Mesendoderm (in vitro differentiated cells): ENCODE results near the gene KAT14.

Experiments
- DNase-seq: peaks from one replicate; pipeline ENCODE4 v3.0.0; 2013
- H2AK5ac ChIP-seq: 2 replicates; pipeline ENCODE4 v1.6.1; 2013; ENCODE audit warnings: low read length, inconsistent platforms
- H2BK120ac ChIP-seq: 2 replicates; pipeline ENCODE4 v1.6.1; 2013; ENCODE audit warnings: low read depth, mild to moderate bottlenecking, low read length, moderate library complexity, mixed read lengths
- H2BK15ac ChIP-seq: replicated peaks from 2 replicates; pipeline ENCODE4 v1.6.1; 2013; ENCODE audit warnings: low read depth, mild to moderate bottlenecking, moderate library complexity
- H2BK5ac ChIP-seq: 2 replicates; pipeline ENCODE4 v1.6.1; 2013; ENCODE audit warnings: low read length, inconsistent platforms
- H3K18ac ChIP-seq: 2 replicates; pipeline ENCODE4 v1.6.1; 2013; ENCODE audit warnings: mild to moderate bottlenecking, low read length, mixed read lengths
- H3K23ac ChIP-seq: one replicate; pipeline ENCODE4 v1.6.1; 2013; ENCODE audit warnings: low read length
- H3K27ac ChIP-seq: 2 replicates; pipeline ENCODE4 v1.5.1; 2013; ENCODE audit warnings: low read depth, mild to moderate bottlenecking, inconsistent platforms, low read length, moderate library complexity
- H3K27me3 ChIP-seq: 2 replicates; pipeline ENCODE4 v1.6.1; 2013; ENCODE audit warnings: low read length, control low read depth, mild to moderate bottlenecking, inconsistent platforms; ENCODE audit not compliant: insufficient read depth, poor library complexity
- H3K36me3 ChIP-seq: 2 replicates; pipeline ENCODE4 v1.6.1; 2013; ENCODE audit warnings: low read length, inconsistent platforms; ENCODE audit not compliant: control insufficient read depth, insufficient read depth
- H3K4ac ChIP-seq: one replicate; pipeline ENCODE4 v1.6.1; 2013; ENCODE audit warnings: low read depth, mild to moderate bottlenecking, low read length, moderate library complexity
- H3K4me1 ChIP-seq: 2 replicates; pipeline ENCODE4 v1.6.1; 2013; ENCODE audit warnings: low read depth, low read length, inconsistent platforms; ENCODE audit not compliant: control insufficient read depth
- H3K4me2 ChIP-seq: 2 replicates; pipeline ENCODE4 v1.6.1; 2013; ENCODE audit warnings: low read length
- H3K4me3 ChIP-seq: 2 replicates; pipeline ENCODE4 v1.5.1; 2013; ENCODE audit warnings: mild to moderate bottlenecking, low read length
- H3K56ac ChIP-seq: one replicate; pipeline ENCODE4 v1.6.1; 2013; ENCODE audit warnings: low read length
- H3K79me1 ChIP-seq: 2 replicates; pipeline ENCODE4 v1.6.1; 2013; ENCODE audit warnings: low read length, inconsistent platforms
- H3K79me2 ChIP-seq: 2 replicates; pipeline ENCODE4 v1.6.1; 2013; ENCODE audit warnings: mild to moderate bottlenecking, low read length; ENCODE audit not compliant: control insufficient read depth, insufficient read depth
- H3K9ac ChIP-seq: 2 replicates; pipeline ENCODE4 v1.6.1; 2013; ENCODE audit warnings: low read length, inconsistent platforms
- H4K5ac ChIP-seq: one replicate; pipeline ENCODE4 v1.6.1; 2013; ENCODE audit warnings: low read length
- H4K8ac ChIP-seq: one replicate; pipeline ENCODE4 v1.6.1; 2013; ENCODE audit warnings: low read depth, mild to moderate bottlenecking, control low read depth, low read length, moderate library complexity
- WGBS: extraction: QIAGEN DNeasy Blood & Tissue Kit; methylation state at CpG from one replicate; pipeline ENCODE4 v1.1.7; 2013; ENCODE audit warnings: low lambda C conversion rate, missing lambda C conversion rate; ENCODE audit not compliant: insufficient coverage; ENCODE audit errors: extremely low coverage; 5-methylcytosine and 5-hydroxymethylcytosine counted together

Gene KAT14

DNA sequence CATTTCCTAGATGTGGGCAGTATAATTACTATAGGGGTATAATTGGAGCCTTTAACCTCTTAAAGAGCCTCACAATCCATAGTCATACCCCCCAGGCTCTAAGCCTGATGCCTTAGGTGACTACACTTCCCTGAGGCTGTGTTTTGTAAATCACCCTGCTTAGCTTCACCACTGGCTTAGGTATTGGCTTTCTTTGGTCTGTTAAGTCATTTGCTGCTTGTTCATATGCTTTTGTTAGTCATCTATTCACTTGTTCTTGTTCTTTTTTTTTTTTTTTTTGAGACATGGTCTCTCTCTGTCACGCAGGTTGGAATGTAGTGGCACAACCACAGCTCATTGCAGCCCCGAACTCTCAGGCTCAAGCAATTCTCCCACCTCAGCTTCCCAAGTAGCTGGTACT, 26.7 kb downstream of the KAT14 start:
- DNase-seq, result no peak

DNA sequence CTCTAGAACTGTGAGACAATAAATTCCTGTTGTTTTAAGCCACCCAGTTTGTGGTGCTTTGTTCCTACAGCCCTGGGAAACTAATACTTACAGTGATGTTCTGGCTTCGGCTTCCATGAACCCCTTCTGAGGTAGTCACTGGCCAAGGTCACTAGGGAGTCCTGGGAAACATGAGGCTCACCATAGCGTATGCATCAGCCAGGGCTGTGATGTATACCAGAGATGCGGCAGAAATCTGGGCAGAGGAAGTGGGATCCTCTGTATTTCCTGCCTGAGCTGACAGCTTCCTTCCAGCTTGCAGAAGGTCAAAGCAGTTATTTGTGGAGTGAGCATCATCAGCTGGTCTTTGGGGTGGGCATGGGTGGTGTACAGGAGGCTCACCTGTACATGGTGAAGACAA, 27.9 kb downstream of the KAT14 start:
- Histone ChIP-seq H3K27ac (no peak overlapping the region), H3K36me3 (peaks cover 4% of the 10 kb centered on the region), H4K8ac (no peak overlapping the region), H2BK5ac (no peak overlapping the region), H3K23ac (no peak overlapping the region), H3K4ac (no peak overlapping the region), H3K9ac (no peak overlapping the region), H3K56ac (peak overlapping the region; percentile 18), H2AK5ac (no peak overlapping the region), H3K79me1 (peaks cover 5% of the 10 kb centered on the region), H3K4me2 (no peak overlapping the region), H3K27me3 (no peaks in the 10 kb centered on the region), H3K18ac (no peak overlapping the region), H3K4me3 (no peak overlapping the region), H3K4me1 (peaks cover 10% of the 10 kb centered on the region), H3K79me2 (no peaks in the 10 kb centered on the region), H4K5ac (no peak overlapping the region), H2BK15ac (no peak overlapping the region), H2BK120ac (no peak overlapping the region)
- DNase-seq, result no peak
- WGBS, result no CpG with 5 or more reads among the region's 3 CpGs

More for the DNA sequence above, 26.7 kb downstream of the KAT14 start:
- Histone ChIP-seq H3K36me3 (peaks cover 4% of the 10 kb centered on the region), H3K27me3 (no peaks in the 10 kb centered on the region), H3K4me3 (no peak overlapping the region), H4K5ac (no peak overlapping the region), H3K4me1 (peaks cover 10% of the 10 kb centered on the region), H4K8ac (no peak overlapping the region), H3K4me2 (no peak overlapping the region), H3K23ac (no peak overlapping the region), H2BK15ac (no peak overlapping the region), H2BK120ac (no peak overlapping the region), H3K79me1 (peaks cover 5% of the 10 kb centered on the region), H3K27ac (no peak overlapping the region), H3K18ac (no peak overlapping the region), H2AK5ac (no peak overlapping the region), H3K9ac (no peak overlapping the region), H3K56ac (no peak overlapping the region), H3K79me2 (no peaks in the 10 kb centered on the region), H2BK5ac (no peak overlapping the region), H3K4ac (no peak overlapping the region)
- WGBS, result no CpG with 5 or more reads among the region's 2 CpGs

DNA sequence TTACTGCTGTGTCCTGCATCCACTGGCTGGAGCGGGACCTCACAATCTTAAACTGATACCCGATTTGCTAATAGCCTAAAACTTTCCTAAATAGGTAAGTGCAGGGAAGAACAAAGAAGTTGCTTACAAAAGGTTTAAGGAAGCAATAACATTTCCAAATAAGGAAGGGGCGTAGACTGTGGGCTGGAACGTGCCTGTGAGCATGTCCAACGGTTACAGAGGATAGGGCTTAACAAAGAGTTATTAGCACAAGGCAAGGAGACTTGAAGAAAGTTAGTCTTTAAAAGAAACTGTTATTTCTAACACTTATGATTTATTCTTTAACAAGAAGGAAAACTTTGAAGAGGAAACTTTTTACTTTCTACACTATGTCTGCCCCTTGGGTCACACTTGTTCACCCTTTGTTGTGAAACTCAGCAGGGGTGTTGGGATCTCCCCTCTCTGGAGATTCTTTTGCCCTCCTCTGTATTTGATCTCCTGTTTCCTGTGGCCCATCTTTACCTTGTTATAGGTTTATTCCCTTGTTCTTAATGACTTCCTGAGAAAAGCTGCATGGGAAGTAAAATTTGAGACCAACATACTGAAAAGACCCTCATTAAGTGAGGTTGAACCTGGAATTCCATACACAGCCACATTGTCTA, 28.7 kb downstream of the KAT14 start:
- Histone ChIP-seq H3K4me1 (peaks cover 10% of the 10 kb centered on the region), H2AK5ac (no peak overlapping the region), H3K23ac (no peak overlapping the region), H3K4me2 (no peak overlapping the region), H3K4ac (no peak overlapping the region), H3K56ac (no peak overlapping the region), H4K5ac (no peak overlapping the region), H2BK15ac (no peak overlapping the region), H3K36me3 (peaks cover 4% of the 10 kb centered on the region), H3K27ac (no peak overlapping the region), H3K4me3 (no peak overlapping the region), H3K18ac (no peak overlapping the region), H2BK120ac (no peak overlapping the region), H3K27me3 (no peaks in the 10 kb centered on the region), H4K8ac (no peak overlapping the region), H3K79me2 (no peaks in the 10 kb centered on the region), H3K9ac (no peak overlapping the region), H2BK5ac (no peak overlapping the region), H3K79me1 (peaks cover 5% of the 10 kb centered on the region)
- WGBS, result no CpG with 5 or more reads among the region's 5 CpGs
- no peak for DNase-seq

DNA sequence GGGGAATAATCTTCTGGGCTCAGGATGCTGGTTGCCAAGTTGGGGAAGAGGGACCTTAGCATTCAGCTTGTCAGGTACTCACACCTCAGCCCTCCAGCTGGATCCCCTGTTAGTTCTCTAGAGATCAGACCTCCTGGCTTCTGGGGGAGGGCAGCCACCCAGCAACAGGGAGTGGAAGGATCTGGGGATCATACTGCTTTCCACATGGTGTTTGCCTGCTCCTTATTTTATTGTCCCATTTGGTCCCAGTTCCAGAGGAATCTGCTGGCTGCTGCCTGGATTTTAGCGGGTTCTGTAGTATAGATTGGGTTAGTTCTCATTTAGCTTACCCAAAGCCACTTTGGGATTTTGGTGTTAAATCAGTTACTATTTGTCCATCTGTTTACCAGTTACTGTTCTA, 29.3 kb downstream of the KAT14 start:
- no peaks in the 10 kb centered on the region for H3K79me2 ChIP-seq

DNA sequence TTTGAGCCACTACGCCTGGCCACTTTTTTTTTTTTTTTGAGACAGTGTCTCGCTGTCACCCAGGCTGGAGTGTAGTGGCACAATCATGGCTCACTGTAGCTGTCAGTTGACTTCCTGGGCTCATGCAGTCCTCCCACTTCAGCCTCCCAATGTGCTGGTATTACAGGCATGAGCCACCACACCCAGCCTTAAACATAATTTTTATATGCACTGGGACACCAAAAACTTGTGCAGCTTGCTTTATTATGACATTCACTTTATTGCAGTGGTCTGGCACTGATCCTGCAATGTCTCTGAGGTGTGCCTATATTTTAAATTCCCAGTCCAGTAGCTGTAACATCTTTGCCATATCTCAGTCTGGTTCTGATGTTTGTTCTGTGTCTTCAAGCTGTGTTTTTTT, 34.7 kb downstream of the KAT14 start:
- no peaks in the 10 kb centered on the region for H3K36me3 ChIP-seq
- no peak overlapping the region for H4K5ac ChIP-seq
- H3K27ac ChIP-seq, result no peak overlapping the region
- H3K4me2 ChIP-seq, result no peak overlapping the region
- peaks cover 4% of the 10 kb centered on the region for H3K79me1 ChIP-seq
- H3K23ac ChIP-seq, result no peak overlapping the region
- H3K4ac ChIP-seq, result no peak overlapping the region
- no peak overlapping the region for H3K4me3 ChIP-seq
- no peaks in the 10 kb centered on the region for H3K4me1 ChIP-seq
- H3K18ac ChIP-seq, result no peak overlapping the region
- no CpG with 5 or more reads among the region's 2 CpGs for WGBS
- no peak overlapping the region for H2BK120ac ChIP-seq
- H3K27me3 ChIP-seq, result no peaks in the 10 kb centered on the region
- no peak overlapping the region for H3K56ac ChIP-seq
- no peak overlapping the region for H3K9ac ChIP-seq
- H4K8ac ChIP-seq, result no peak overlapping the region
- no peak for DNase-seq
- no peak overlapping the region for H2AK5ac ChIP-seq
- H3K79me2 ChIP-seq, result no peaks in the 10 kb centered on the region
- no peak overlapping the region for H2BK15ac ChIP-seq
- no peak overlapping the region for H2BK5ac ChIP-seq

More for the DNA sequence above, 29.3 kb downstream of the KAT14 start:
- Histone ChIP-seq H3K9ac (no peak overlapping the region), H2AK5ac (no peak overlapping the region), H3K27ac (no peak overlapping the region), H3K18ac (no peak overlapping the region), H4K8ac (no peak overlapping the region), H3K4me3 (no peak overlapping the region), H3K4me2 (no peak overlapping the region), H3K36me3 (peaks cover 4% of the 10 kb centered on the region), H4K5ac (no peak overlapping the region), H2BK5ac (no peak overlapping the region), H3K4ac (no peak overlapping the region), H3K27me3 (no peaks in the 10 kb centered on the region), H3K56ac (peak overlapping the region; percentile 15), H3K23ac (no peak overlapping the region), H3K4me1 (peaks cover 10% of the 10 kb centered on the region), H2BK120ac (no peak overlapping the region), H2BK15ac (no peak overlapping the region), H3K79me1 (peaks cover 5% of the 10 kb centered on the region)
- DNase-seq, result peak; percentile 10
- no CpG with 5 or more reads among the region's 1 CpG for WGBS
